HG03558 (cell line): ENCODE results near the gene SLC51A.
"Not testable (repeated sequence)": the region's sequence is repeated elsewhere in the genome, so short reads cannot be mapped to it uniquely, and the experiment has no call there.

Source experiments
- ATAC-seq: cut with Tn5 transposase; IDR thresholded peaks from one replicate; pipeline ENCODE4 v1.9.1; 2021; ENCODE audit warnings: moderate number of reproducible peaks; ENCODE audit not compliant: unreplicated experiment; ENCODE audit errors: extremely low read depth

SLC51A gene

DNA sequence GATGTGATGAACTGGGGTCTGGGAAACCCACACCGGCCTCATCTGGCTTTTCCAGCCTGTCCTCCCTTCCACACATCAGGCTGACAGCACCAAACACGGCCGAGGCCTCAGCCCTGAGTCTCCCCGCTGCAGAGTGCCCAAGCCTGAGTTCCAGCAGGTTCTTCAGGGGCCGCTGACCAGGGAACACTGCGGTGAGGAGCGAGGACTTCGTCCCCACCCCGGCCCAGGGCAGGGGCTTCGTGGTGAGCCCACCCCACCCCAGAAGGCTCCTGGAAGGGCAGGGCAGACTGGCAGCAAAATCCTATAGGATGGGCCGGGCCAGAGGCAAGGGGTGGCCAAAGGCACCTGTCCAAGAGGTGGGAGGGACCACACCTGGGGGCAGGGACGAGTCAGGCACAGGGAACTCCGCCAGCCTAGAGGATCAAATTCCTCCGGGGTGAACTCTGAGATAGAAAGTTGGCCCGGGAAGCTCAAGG is at the start of gene SLC51A:
TSS of gene SLC51A (plus strand) at position 446 of the 476 bp plus-strand sequence. CDS start 179 bp downstream, outside the sequence.
- no peak for ATAC-seq

DNA sequence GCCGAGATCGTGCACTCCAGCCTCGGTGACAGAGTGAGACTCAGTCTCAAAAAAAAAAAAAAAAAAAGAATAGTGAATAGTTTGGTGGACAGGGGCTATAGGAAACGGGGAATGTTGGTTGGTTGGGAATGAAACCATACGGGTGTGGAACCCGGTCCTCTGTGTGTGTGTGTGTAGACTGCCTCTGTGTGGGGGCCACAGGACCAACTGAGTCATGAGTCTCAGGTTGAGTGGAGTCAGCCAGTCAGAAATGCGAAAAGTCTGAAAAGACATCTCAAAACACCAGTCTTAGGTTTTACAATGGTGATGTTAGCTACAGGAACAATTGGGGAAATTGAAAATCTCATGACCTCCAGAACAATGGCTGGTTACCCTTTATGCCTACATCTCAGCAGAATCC is 49.6 kb upstream of the SLC51A start:
- no peak for ATAC-seq

DNA sequence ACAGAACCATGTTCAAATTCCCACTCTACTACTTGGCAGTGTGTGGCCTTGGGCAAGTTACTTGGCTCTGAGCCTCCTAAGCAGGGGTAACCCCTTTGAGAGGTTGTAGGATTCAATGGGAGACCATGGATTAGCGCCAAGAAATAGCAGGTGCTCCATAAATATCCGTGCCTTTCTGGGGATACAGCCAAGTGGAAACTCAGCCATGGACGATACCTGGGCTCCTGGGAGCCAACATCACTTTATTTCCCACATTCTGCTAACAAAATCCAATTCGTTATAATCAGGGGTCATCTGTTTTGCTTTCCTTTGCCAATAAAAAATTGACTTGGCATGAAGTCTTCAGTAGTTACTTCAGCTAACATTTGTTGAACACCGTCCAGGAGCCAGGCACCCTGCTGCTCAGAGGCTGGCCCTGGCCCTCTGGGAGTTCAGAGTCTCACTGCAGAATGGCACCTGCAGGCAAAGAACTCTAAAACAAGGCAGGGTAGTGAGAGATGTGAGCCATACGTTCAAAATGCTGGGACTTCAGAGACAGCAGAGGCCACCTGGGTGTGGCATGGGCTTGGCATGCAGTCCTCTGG is 47.4 kb upstream of the SLC51A start:
- ATAC-seq, result no peak

DNA sequence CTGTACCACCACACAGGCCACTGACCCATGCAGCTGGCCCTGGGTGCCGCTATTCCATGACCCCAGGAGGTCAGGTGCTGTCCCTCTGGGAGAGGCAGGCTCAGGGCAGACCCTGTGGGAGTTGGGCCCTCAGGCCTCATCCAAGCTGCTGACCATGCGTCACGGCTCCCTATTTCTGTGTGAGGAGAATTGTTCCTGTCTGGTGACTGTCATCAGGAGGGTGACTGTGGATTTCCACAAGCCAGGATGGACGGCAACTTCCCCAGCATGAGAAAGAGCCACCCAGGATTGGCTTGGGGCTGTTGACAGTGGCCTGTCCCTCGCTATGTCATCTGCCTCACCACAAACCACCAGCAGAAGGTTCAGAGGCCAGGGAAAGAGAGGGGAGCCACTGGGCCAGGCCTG is 46.5 kb upstream of the SLC51A start:
- ATAC-seq, result no peak

DNA sequence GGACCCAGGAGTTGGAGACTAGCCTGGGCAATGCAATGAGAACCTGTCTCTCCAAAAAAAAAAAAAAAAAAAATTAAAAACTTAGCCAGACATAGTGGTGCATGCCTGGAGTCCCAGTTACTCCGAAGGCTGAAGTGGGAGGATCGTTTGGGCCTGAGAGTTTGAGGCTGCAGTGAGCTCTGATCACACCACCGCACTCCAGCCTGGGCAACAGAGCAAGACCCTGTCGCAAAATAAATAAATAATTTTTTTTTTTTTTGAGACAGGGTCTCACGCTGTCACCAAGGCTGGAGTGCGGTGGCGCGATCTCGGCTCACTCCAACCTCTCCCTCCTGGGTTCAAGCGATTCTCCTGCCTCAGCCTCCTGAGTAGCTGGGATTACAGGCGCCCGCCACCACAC is 46.0 kb upstream of the SLC51A start:
- not testable (repeated sequence) for ATAC-seq

DNA sequence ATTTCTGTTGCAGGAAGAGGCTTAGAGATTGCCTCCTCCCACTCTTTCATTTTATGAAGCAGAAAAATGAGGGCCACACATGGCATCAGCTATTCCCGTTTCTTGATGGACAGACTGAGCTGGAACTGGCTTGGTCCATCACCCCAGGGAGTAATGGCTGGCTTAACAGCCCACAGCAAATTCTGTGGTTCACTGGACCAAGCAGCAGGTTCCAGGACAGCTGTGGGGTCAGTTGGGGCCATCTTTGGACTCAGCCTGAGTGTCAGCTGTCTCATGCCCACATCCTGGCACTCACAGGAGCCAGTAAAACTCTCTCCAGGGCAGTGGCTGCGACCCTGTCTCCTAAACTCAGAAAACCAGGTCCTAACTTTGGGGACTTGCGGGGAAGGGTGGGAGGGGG is 41.7 kb upstream of the SLC51A start:
- no peak for ATAC-seq

DNA sequence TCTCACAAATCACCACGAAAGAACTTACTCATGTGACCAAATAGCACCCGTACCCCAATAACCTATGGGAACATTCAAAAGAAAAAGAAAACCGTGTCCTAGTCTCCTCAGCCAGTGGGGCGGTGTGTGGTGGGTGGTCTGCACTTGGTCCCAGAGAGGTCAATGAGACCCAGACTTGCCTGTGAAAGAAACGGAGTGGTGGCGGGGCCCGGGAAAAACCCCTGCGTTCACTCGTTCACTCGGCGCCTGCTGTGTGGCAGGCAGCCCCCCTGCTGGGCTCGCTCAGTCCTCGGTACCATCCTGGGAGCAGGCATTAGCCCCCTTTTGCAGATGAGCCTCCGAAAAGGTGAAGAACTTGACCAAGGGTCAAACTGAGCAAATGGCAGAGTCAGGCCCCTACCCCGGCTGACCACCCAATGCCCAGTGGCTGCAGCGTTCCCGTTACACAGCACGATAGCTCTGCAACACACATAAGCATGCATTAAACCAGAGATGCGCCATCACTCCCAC is 41.2 kb upstream of the SLC51A start:
- no peak for ATAC-seq

DNA sequence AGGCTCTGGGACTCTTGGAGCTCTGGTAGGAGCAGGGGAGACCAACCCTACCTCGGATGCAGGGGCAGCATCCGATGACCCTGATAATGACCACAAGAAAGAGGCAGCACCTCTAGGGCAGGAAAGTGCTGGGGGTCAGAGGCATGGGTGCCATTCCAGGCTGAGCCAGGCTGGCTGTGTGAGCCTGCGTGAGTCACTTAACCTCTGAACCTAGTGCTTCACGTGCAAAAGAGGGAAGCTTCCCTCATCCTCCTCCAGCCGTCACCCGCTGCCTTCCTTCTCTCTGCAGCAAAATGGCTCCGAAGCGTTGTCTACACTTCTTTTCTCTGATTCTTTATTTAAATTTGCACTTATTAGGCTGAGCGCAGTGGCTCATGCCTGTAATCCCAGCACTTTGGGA is 40.6 kb upstream of the SLC51A start:
- ATAC-seq, result no peak

DNA sequence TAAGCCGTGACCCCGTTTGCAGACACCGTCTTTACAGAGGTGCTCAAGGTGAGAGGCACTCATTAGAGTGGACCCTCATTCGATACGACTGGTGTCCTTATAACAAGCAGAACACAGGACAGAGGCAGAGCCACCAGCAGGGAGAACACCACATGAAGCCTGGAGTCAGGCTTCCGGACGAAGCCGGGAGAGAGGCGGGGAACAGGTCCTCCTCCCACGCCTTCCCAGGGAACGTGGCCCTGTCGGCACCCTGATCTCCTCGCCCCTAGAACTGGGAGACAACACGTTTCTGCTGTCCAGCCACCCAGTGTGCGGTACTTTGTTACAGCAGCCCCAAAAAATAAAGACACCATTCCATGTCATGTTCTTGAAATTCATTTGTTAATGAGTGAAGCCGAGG is 38.8 kb upstream of the SLC51A start:
- ATAC-seq, result no peak

DNA sequence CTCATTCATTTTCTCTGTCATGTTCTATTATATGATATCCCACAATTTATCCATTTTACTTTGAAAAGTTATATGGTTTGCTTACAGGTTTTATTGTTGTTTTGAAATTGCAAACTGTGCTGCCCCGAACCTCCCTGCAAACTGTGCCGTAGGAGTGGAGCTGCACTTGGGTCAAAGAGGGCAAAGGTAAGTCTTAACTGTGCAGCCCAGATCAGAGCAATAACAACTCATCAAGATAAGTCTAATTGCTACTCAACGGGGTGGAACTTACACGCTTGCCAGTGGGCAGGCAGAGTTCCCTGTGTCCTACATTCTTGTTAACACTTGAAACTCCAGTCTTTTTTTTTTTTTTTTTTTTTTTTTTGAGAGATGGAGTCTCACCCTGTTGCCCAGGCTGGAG is 38.4 kb upstream of the SLC51A start:
- no peak for ATAC-seq

DNA sequence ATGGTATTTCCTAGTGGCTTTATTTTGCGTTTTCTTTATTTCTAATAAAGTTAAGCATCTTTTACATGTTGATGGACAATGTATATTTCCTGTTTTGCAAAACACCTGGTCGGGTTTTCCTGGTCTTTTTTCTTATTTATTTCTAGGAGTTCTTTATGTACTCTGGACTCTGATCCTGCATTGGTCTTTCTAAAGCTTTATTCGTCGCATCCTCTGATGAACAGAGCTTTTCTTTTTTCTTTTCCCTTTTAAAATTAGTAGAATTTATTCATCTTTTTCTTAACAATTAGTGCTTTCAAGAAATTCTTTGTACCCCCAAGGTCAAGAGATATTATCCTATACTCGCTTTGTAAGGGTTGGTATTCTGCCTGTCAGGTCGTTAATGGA is 37.3 kb upstream of the SLC51A start:
- ATAC-seq, result no peak

DNA sequence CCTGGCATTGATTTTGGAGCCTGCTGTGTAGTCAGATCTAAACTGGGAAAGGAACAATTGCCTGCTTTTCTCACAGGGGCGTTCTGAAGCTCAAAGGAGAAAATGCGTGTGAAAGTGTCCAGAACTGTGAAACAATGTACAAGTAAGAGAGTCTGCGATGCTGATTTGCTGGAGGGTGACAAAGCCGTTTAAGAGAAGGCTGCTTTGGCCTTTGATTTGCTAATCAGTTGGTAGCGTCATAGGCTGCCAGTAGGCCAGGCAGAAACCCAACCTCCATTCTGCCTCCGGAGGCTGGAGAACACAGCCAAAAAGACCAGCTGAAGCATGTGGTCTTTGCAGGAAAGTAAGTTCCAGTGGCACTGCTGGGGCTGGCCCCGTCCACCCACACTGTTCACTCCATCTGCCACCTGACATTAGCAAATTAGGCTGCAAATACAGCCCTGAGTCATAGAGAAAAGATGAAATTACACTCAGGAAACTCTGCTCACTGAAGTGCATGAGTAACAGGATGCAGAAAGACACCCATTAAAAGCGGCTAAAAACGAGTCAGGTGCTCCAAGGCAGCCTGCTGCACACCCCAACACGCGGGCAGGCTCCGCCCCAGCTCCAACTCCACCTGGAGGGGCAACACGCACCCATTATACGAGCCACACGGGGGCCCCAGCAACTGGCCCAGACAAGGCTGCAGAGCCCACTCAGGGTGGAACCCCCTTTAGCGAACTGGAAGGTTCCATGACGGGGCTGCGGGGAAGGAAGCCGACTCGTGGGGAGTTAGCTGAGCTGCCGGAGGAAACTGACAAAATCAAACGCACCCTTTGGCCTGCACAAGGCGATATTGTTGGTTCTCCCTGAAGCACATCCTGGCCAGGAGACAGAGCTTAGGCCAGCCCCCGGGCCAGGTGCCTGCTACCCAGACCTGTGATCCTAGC is 36.7 kb upstream of the SLC51A start:
- ATAC-seq, result peak; percentile 53

DNA sequence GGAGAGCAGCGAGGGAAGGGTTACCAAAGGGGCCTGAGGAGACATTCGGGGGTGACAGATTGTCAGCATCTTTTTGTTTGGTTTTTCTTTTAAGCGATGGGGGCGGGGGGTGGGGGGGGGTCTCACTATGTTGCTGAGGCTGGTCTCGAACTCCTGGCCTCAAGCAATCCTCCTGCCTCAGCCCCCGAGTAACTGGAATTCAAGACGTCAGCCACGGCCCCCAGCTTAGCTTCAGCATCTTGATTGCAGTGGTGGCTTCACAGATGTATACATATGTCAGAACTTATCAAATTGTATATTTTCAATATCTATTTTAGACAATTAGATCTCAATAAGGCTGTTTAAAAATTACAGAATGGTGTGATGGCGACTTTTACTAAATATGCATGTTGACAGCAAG is 36.0 kb upstream of the SLC51A start:
- no peak for ATAC-seq

DNA sequence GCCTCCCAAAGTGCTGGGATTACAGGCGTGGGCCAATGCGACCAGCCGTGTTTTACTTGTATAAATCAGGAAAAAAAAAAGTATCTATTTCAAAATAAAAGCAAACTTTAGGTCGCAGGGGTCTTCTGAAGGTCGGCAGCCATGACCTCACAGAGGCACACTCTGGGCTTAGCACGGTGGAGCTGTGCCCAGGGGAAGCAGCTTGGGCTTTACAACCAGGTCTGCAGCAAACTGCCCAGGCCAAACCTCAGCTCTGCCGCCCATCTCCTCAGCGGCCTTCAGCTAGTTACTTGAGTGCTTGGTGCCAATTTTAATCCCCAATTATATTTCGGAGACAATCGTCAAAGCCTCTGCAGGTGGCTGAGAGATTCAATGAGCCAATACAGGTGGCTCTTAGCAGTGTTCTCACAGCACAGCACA is 35.2 kb upstream of the SLC51A start:
- no peak for ATAC-seq

DNA sequence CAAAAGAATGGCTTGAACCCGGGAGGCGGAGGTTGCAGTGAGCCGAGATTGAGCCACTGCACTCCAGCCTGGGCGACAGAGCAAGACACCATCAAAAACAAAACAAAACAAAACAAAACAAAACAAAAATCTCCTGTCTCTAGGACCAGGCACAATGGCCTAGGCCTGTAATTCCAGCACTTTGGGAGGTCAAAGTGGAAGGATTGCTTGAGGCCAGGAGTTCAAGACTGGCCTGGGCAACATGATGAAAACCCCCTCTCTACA is 32.2 kb upstream of the SLC51A start:
- not testable (repeated sequence) for ATAC-seq

DNA sequence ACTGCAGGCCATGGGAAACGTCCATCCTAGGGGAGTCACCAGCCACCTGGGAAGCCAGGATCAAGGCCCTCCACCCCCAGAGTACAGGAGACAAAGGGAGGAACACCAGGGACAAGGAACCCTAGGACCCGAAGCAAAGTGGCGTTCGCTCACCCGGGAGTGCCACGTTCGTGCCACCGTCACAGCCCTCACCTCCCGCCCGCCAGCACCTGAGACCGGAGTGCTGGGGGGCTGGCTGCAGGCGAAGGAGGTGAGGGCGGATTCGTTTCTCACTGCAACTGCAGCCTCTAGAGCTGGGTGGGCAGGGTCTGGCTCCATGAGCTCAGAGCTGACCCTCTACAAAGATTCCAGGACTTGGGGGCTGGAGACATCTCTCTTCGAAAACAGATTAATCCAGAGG is 31.5 kb upstream of the SLC51A start:
- ATAC-seq, result no peak

DNA sequence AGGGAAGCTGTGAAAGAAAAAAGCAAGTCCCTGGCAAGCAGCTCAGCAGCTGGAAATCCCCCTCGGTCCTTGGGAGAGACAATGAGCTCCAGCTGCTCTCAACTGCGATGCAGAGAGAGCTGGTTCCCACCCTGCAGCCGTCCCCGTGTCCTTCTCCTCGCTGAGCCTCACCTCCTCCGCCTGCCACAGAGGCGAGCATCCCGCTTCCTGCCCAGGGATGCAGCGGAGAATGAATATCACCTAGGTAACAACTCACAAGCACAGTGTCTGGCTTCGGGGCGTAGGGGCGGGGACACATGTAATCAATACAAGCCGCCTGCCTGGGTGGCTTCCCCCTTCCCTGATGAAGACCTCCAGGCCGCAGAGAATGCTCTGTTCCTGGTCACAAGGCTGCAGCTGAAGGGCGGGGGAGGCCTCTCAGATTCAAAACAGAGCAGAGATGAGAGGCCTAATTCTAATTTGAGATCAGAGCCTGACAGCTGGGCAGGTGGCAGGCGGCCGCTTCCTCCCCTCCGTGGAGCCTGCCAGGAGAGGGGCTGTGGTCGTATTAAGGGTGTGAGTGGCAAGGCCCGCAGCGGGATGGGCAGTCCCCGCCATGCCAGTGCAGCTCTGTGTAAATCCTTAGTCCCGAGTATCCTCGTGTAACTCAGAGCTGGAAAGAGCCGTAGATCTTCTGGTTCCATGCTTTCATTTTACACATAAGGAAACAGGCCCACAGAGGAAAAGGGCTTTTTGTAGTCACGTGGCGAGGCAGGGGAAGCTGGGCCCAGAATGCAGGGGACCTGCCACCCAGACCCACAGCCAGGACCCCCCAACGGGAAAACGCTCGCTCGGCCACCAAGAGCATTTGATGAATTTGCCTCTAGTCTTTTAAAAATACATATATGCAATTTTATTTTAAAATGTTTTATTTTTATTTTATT is 29.4 kb upstream of the SLC51A start:
- ATAC-seq, result no peak

DNA sequence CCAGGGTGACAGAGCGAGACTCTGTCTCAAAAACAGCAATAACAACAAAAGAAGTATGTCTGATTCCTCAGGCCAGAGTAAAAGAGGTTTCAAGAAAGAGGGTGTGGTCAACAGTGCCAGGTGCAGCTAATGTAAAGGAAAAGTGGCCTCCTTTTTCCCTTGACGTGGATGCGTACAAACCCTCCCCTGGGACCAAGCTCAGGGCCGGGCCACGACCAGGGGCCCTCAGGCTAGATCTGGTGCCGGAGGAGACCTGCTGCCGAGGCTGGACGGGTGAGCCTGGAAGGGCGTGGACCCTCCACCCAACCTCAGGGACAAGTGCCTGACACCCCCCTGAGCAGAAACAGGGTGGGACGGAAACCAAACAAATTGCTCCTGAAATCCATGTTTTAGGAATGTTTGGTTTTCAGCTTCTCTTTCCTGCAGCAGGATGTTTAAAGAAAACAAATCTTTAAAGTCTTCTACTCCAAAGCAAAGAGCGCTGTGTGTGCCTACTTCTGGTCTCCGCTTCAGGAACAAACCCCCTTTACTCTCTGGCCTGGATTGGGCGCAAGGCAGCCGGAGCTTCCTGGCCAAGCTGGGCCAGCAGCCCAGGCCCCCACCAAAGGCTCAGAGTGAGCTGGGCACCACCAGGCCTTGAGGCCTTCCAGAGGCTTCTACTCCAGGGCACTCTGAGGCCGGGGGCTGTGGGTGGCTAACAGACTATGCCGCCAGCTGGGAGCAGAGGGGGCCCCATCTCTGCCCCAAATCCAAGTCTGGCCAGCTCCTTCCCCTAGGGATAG is 26.6 kb upstream of the SLC51A start:
- no peak for ATAC-seq

DNA sequence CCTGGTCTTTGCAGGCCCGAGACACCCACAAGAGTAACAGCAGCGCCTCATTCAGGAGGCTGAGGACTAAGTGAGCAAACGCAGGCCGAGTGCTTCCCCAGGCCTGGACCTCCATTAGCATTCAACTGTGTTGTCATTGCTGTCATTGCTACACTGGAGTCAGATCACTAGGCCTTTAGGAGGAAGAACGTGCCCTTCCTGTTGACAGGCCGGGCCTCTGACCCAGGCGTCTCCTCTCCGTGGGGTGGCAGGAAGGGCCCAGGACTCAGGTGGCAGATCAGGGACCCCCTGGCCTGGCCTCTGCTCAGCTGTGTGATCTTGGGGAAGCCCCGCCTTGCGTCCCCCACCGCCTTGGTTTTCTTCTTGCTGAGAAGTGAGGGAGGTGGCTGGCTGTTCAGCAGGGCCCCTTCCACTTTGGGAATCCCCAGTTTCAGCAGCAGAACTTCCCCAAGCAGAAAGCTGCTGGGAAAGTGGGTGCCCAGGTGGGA is 24.3 kb upstream of the SLC51A start:
- ATAC-seq, result no peak
